ENCODE measurements around the gene SRGAP3.
A peak's percentile ranks its signal among the peaks of the same experiment; 100 is the strongest.
"Not testable (repeated sequence)": the region's sequence is repeated elsewhere in the genome, so short reads cannot be mapped to it uniquely, and the experiment has no call there.

Gene SRGAP3

DNA sequence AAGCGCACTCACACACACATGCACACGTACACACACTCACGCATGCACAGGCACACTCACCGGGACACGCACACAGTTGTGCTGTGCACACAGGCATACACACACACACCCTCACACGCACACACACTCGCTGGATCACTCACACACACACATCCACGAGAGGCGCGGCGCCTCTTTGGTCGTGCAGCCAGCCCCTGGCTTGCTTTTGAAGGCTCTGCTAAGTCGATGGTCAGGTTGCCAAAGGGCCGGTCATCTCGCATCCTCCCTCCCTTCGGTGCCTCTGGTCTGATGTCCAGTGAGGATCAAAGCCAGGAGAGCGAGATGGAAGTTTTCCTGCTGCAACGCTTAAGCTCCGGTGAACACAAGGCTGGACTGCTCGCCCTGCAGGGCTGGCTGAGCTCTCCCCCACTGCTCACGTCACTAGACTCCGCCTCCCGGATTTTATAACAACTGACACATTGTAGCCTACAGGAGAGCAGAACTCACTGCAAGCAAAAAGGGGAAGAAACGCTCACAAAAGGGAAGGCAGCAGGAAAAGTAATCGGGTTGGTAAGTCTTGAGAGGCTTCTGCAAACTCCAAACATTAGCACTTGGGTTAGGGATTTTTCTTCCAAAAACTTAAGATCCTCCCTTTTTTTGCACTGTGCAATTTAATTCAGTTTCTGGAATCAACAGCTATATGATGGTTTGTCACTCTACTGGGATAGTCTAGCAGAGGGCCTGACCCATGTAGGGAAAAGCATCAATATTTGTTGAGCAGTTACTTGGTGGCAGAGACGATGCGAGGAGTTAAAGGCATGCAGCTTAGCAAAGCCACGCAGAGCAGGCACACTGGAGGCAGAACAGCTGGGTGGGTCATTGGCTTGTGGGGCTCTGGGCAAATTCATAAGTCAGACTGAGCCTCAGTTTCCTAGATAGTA is at the start of gene SRGAP3:
Gene SRGAP3 (minus strand): TSS at position 374 of the 920 bp plus-strand sequence. CDS start 695 bp downstream, outside the sequence.
- DNase-seq (ENCODE audit: low read depth in 2 of 2, low spot score in 1 of 2) = peak; percentile 32 to 35

DNA sequence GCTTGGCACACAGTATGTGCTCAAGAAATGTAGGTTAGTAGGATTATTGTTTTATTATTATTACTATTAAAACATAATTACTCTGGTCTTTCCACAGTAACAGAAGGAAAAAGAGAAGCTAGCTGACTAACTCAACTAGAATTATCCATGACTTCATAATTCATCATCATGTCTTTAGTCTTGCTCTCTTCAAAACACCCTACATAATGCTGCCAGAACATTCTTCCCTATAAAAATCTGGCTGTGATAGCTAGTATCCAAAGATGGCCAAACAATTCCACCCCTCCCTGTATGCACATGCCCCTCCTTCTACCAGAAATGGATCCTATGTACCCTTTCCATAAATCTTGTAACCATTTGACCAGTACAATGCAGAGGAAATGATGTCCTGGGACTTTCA is 48.8 kb upstream of the SRGAP3 start:
- no peak for DNase-seq (ENCODE audit: low read depth in 2 of 2, low spot score in 1 of 2)

DNA sequence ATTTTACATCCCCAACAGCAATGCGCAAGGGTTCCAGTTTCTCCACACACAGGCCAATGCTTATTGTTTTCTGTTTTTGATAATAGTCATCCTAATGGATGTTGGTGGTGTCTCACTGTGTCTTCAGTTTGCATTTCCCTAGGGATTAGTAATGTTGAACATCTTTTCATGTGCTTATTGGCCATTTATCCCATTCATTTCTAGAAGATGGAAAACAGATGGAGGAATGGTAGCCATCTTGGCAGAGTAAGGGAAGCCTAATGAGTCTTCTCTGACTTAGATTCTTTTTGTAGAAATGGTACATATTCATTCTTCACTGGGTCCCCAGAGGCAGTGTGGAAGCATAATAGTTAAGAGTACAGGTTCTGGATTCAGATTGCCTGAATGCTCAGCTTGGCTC is 46.8 kb upstream of the SRGAP3 start:
- no peak for DNase-seq (ENCODE audit: low read depth in 2 of 2, low spot score in 1 of 2)

DNA sequence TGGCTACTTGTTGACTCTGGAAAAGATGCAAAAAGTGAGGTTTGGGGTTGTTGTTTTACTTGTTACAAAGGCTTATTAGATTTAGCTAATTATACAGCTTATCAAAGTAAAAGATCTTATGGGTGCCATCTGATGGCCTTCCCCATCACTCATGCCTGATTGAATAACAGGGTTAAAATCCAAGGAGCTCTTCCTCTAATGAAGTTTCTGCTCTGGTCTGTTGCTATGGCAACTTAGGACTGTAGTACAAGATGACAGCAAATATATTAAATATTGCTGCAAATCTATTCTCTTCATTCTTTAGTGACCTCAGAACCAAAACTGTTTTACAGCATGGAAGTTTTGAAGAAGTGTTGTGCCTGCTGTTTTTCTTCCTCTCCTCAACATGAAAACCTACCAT is 45.6 kb upstream of the SRGAP3 start:
- no peak for DNase-seq (ENCODE audit: low read depth in 2 of 2, low spot score in 1 of 2)

DNA sequence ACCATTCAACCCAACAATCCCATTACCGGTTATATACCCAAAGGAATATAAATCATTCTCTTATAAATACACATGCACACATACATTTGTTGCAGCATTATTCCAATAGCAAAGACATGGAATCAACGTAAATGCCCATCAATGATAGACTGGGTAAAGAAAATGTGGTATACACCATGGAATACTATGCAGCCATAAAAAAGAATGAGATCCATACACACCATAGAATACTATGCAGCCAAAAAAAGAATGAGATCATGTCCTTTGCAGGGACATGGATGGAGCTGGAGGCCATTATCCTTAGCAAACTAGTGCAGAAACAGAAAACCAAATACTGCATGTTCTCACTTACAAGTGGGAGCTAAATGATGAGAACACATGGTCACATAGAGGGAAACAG is 44.5 kb upstream of the SRGAP3 start:
- DNase-seq (ENCODE audit: low read depth in 2 of 2, low spot score in 1 of 2) = not testable (repeated sequence)

DNA sequence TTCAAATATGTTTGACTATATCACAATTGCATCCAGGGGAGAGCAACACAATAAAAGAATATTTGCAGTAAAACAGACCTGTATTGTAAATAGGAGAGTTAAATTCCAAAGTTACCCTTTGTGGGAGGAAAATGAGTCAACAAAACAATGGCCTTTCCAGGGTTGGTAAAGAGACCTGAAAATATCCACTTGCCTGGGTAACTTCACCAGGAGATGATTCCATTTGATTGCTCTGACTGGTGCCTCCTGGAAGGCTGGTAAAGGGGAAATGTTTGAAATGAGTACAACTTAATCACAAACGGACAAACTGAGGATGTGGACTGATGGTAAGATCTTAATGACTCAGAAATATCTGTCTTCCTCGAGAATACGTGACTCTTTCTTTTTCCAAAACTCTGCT is 43.6 kb upstream of the SRGAP3 start:
- no peak for DNase-seq (ENCODE audit: low read depth in 2 of 2, low spot score in 1 of 2)

DNA sequence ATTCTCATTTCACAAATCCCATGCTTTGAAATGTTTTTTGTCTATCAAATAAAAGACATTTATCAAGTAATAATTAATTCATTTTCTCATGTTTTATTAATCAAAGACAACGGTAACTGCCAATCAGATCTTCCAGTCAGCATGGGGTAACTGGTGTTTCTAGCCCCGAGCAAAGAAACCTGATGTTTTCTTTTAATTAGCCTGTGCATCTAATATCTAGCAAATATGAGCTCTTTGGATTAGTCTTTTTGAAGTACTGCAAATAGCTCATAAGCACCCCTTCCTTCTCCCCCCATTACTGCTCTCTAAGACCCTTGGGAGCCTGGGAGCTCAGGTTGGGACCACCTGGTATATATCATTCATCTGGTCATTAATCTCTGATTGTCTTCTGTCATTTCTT is 43.1 kb upstream of the SRGAP3 start:
- DNase-seq (ENCODE audit: low read depth in 2 of 2, low spot score in 1 of 2) = no peak

DNA sequence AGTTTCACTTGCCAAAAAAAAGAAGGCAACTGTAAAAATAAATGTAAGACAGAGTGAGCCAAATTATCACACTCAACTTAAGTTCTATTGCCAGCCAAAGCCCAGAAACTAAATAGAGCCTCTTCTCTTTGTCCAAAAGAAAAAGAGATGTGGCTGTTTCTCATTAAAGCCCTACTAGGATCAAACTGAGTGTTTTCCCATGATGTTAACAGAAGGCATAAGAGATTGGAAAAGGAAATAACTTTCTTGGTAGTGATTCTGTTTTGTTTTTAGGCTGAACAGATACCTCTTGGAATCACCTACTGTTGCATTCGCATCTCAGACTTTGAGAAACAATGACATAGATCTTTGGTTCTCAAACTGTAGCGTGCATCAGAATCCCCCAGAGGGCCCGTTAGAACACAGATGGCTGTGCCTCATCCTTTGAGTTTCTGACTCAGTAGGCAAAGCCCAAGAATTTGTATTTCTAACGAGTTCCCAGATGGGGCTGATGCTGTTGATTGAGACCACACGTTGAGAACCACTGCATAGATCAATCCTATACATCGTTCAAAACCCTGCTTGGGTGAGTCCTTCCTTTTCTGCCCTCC is 42.5 kb upstream of the SRGAP3 start:
- DNase-seq (ENCODE audit: low read depth in 2 of 2, low spot score in 1 of 2) = no peak

DNA sequence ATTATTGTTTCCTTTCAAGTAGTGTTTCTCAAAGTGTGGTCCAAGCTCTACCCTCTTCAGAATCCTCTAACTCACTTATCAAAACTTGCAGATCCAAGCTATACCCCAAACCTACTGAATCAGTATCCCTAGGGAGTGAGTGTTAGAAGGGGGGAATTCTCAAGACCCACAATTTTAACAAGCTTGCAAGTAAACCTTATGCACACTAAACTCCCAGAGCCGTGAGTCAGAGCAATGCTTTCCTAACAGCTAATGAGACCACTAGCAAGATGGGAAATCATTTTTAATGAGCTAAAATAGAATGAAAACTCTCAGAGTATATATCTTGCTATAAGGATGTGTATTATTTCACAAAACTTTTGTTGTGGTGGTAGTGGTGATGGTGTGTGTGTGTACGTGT is 41.1 kb upstream of the SRGAP3 start:
- DNase-seq (ENCODE audit: low read depth in 2 of 2, low spot score in 1 of 2) = no peak

DNA sequence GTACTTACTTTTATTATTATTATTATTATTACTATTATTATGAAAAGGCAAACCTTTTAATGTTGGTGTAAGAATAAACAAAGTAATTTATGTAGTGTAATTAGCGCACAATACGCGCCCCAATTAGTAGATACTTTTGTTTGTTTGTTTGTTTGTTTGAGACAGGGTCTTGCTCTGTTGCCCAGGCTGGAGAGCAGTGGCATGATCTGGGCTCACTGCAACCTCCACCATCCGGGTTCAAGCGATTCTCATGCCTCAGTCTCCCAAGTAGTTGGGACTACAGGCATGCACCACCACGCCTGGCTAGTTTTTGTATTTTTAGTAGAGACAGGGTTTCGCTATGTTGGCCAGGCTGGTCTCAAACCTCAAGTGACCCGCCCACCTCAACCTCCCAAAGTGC is 32.1 kb upstream of the SRGAP3 start:
- DNase-seq (ENCODE audit: low read depth in 2 of 2, low spot score in 1 of 2) = not testable (repeated sequence)

DNA sequence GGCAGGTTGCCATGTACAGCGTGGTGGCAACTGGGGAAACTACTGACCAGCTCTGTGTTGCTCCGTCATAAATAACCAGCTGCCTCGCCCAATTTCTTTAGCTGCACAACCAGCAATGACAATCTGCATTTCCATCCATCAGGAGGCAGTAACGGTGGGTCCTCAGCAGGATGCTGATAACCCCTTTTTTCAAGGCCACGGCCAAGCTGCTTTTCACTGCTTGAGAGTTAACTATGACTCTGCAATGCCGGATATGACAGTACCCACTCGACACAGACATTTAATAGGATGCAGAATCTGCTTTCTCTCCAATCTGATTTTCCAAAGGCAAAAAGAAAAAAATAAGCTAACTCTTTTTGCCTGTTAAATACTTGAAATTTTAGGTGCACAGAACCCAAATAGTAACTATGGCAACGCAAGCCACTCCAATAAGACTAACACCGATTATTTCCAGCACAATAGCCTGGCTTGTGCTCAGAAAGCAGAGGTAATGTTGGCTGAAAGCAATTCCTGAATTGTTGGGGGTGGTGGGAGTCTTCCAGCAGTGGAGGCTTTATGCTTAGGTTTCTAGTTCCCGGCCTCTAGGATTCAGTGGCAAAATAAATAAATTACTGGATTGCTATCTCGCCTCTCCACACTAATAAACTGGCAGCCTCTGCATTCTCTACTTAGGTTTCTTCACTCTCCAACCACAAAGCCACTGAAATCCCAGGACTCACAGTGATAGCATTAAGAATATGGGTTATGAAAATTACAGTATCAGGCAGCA is 31.2 kb upstream of the SRGAP3 start:
- DNase-seq (ENCODE audit: low read depth in 2 of 2, low spot score in 1 of 2) = no peak

DNA sequence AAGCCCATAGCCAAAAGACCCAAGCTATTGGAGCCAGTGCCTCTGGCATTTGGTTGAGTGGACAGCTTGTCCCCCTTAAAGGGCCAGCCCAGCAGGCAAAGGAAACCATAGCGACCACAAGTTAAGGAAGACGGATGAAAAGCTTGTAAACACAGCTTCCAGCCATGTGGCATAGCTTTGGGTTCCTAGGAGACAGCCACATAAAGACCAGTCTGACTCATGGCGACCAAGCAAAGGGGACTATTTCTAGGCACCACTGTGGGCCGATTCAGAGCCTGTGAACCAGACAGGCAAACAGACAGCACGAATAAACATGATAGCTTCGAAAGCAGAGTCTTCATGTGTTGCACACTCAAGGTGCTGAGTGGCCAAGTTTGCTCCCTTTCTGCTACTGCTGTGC is 30.5 kb upstream of the SRGAP3 start:
- DNase-seq (ENCODE audit: low read depth in 2 of 2, low spot score in 1 of 2) = no peak

DNA sequence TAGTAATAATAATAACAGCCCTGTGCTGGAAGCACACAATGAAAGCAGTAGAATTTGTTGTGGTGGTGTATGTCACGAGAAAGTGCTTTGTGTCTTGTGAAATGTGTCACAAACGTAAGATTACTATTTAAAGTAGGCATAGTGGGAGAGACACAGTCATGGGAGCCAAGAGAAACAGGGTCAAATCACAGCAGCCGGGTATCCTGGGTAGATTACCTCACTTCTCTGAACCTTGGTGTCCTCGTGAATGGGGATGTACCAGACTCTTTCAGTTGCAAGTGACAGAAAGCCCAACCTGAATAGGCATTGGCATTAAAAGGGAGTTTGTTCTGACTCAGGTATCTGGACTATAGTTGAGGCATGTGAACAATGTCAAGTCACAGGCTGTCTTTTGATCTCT is 29.1 kb upstream of the SRGAP3 start:
- no peak for DNase-seq (ENCODE audit: low read depth in 2 of 2, low spot score in 1 of 2)

DNA sequence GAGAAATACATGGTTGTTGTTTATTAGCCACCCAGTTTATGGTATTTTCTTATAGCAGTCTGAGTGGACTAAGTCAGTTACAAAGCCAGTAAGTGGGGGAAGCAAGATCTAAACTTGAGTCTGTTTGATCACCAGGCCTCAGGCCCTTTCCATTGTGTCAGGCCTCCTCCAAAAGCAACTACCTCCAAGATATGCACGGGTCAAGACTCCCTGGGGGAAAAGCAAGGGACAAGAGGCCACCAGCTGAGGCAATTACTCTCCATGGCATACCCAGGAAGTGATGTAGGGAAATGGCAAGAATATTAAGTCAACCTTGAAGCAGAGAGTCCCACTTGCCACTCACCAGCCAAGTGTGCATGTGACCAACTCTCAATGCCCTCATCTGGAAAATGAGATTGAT is 28.6 kb upstream of the SRGAP3 start:
- no peak for DNase-seq (ENCODE audit: low read depth in 2 of 2, low spot score in 1 of 2)

DNA sequence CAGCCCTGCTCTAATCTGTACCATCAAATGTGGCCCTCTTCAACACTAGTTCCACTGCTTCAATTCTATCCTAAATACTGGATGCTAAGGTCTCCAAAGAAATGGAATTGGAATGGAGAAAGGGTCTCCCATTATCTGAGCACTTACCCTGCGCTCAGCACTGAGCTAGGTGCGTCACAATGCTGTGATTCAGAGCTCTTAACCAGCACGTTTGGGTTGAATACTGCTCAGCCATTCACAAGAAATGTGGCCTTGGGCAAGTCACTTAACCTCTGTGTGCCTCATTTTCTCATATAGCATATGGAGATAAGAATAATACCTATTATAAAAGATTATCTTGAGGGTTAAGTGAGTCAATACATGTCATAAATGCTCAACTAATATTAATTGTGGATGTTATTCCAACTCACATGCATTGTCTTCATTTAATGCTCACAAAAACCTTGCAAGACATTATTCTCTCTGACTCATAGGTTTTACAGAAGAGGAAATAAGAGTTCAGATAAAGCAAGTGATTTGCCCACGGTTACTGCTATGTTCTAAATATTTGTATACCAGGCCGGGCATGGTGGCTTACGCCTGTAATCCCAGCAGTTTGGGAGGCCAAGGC is 27.4 kb upstream of the SRGAP3 start:
- no peak for DNase-seq (ENCODE audit: low read depth in 2 of 2, low spot score in 1 of 2)

DNA sequence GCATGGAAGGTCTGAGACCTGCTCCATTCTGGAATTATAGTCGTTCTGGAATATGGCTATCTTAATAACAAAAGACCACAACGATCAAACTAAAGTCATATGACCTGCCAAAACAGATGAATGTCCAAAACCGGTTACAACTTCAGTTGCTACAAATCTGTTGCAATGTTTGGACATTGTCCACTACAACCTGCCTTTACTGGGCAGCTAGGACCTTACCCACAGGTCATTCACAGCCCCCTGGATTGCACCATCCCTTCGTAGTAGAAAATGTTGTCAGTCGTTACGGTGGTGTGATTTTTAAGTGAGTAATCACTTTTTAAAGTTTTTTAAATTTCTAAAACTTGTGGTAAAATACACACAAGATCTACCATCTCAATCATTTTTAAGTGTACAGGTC is 22.5 kb upstream of the SRGAP3 start:
- no peak for DNase-seq (ENCODE audit: low read depth in 2 of 2, low spot score in 1 of 2)

DNA sequence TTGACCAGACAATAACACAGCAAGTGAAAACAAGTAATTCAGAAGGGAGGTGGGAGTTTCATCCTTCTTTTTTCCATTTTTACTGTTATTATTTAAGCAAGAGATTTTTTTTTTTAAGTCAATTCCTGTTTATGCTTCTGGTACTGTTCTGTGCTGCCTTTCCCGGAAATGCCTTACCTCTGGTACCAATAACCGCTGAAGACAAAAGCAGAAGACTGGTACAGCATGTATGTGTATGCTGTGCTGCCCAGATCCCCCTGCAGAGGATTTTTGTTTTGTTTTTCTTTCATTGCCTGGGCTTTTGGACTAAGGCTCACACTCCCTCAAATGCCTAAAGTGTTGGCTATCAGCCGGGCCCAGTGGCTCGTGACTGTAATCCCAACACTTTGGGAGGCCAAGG is 21.3 kb upstream of the SRGAP3 start:
- no peak for DNase-seq (ENCODE audit: low read depth in 2 of 2, low spot score in 1 of 2)

DNA sequence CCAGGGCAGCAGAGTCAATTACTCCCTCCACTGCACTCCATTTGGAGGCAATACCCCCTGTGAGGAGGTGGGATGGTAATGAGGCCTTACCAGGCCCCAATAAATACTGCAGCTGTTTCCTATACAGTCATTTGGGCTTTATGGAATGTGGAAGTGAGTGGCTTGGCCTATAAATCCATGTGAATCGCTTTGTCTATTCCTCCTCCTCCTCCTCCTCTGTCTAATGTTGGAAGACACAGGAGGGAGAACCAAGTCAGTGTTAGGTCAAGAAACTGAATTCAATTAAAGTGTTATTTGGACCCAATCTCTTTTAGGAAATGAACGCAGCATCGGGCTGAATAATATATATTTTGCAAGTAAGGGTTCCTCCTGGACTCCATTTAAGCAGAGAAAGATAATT is 17.3 kb upstream of the SRGAP3 start:
- DNase-seq (ENCODE audit: low read depth in 2 of 2, low spot score in 1 of 2) = no peak

DNA sequence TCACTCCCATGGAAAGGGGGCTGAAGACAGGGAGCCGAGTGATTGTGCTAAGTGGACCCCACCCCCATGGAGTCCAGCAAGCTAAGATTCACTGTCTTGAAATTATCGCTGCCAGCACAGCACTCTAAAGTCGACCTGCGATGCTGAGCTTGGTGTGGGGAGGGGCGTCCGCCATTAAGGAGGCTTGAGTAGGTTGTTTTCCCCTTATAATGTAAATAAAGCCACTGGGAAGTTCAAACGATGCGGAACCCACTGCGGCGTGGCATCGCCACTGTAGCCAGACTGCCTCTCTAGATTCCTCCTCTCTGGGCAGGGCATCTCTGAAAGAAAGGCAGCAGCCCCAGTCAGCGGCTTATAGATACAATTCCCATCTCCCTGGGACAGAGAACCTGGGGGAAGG is 10.9 kb upstream of the SRGAP3 start:
- no peak for DNase-seq (ENCODE audit: low read depth in 2 of 2, low spot score in 1 of 2)

DNA sequence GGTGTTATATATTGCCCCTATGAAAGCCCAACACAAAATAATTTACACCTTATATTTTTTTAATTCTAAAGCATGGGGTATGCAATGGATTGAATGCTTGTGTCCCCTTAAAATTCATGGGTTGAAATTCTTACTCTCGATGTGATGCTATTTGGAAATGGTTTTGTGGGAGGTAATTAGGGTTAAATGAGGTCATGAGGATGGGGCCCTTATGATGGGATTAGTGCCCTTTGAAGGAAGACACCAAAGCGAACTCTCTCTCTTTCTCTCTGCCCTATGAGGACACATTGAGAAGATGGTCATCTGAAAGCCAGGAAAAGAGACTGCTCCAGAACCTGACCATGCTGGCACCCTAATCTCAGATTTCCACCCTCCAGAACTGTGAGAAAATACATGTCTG is 7.6 kb upstream of the SRGAP3 start:
- DNase-seq (ENCODE audit: low read depth in 2 of 2, low spot score in 1 of 2) = no peak

DNA sequence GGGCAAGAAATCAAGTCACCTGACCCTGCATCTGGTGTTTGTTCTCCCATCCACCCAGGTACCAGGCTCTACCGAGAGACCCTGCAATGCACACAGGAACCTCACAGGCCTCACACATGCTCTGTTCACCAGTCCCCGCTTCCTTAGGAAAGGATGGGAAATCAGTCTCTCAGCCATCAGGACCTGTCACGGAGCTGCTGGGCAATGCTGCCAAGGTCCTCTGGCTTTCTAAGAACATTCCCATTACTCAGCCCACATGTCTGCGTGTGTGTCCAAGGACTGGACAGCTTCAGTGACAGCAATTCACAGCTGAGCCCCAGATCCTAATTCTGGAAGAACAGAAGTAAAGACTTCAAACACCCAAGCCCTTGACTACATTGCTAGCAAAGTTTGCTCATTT is 6.5 kb upstream of the SRGAP3 start:
- no peak for DNase-seq (ENCODE audit: low read depth in 2 of 2, low spot score in 1 of 2)

DNA sequence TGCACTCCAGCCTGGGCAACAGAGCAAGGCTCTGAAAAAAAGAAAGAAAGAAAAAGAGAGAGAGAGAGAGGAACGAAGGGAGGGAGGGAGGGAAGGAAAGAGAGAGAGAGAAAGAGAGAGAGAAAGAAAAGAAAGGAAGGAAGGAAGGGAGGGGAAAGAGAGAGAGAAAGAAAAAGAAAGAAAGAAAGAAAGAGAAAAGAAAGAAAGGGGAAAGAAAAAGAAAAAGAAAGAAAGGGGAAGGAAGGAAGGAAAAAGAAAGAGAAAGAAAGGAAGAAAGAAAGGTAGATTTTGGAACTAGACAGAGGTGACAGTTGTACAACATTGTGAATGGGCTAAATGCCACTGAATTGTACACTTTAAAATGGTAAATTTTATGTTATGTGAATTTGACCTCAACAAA is 5.3 kb upstream of the SRGAP3 start:
- DNase-seq (ENCODE audit: low read depth in 2 of 2, low spot score in 1 of 2) = no peak

All from stimulated activated CD8-positive, alpha-beta memory T cell treated with anti-CD3 and anti-CD28 coated beads, Interleukin-4, amount 100 ng/mL, for 1 hour (primary cell).